A549 (cell line): ENCODE measurements around the gene DEFB124. TPM values are rescaled to one million over a fixed set of nuclear protein-coding genes. Genes with fewer than 3 reads are reported as not detected.
A peak's percentile ranks its signal among the peaks of the same experiment; 100 is the strongest.
"Not testable (repeated sequence)": the region's sequence is repeated elsewhere in the genome, so short reads cannot be mapped to it uniquely, and the experiment has no call there.

Experiments used
- ATAC-seq, 2 experiments: fragments of 200-7000 bp in 1 of 2; fragments of >200 bp in 1 of 2; cut with Nextera tagmentation in 1 of 2; cut with Tn5 transposase in 1 of 2; 3 replicates each; pipeline versions ENCODE4 v1.8.0 to v1.9.1; 2018 to 2020; ENCODE audit warnings: mild to moderate bottlenecking in 1 of 2, moderate library complexity in 1 of 2
- CTCF ChIA-PET: fragments of 300-600 bp; sonication (Branson Sonifier 250); formaldehyde crosslinking; extraction: SDS; loops from one replicate; lab custom pipeline; 2021; ENCODE audit warnings: antibody characterized with exemption, inconsistent platforms; lab: Yijun Ruan, JAX
- POLR2A ChIA-PET: fragments of 350-600 bp; formaldehyde crosslinking; extraction: SDS; loops from one replicate; lab custom pipeline; 2021; ENCODE audit warnings: antibody characterized with exemption, inconsistent platforms; lab: Yijun Ruan, JAX
- DNase-seq, 2 experiments: peaks; one replicate each; pipeline versions ENCODE4 v3.0.0 to v3.0.0-alpha.2; 2011 to 2016; ENCODE audit warnings: low read depth in 1 of 2, low spot score in 1 of 2
- FAIRE-seq: peaks from 2 replicates; lab custom pipeline; 2011; peaks lifted over from hg19 to GRCh38; lab: Jason Lieb, UNC
- H3K27ac ChIP-seq, 2 experiments: fragments of >200 bp; sonication (Bioruptor Twin); formaldehyde crosslinking; 3 replicates each; pipeline ENCODE4 v1.5.1; 2016 to 2017
- H3K4me1 ChIP-seq: fragments of >200 bp; sonication (Bioruptor Twin); formaldehyde crosslinking; 3 replicates; pipeline ENCODE4 v1.6.1; 2016
- H3K4me2 ChIP-seq: fragments of >200 bp; sonication (Bioruptor Twin); formaldehyde crosslinking; 3 replicates; pipeline ENCODE4 v1.6.1; 2016
- H3K4me3 ChIP-seq: fragments of >200 bp; sonication (Bioruptor Twin); formaldehyde crosslinking; 3 replicates; pipeline ENCODE4 v1.5.1; 2016
- H3K9me3 ChIP-seq: fragments of >200 bp; sonication (Bioruptor Twin); formaldehyde crosslinking; 3 replicates; pipeline ENCODE4 v1.6.1; 2016
- BCL3 ChIP-seq: fragments of >200 bp; sonication (Bioruptor Twin); formaldehyde crosslinking; IDR thresholded peaks from 3 replicates; pipeline ENCODE4 v1.6.1; 2016
- CBX2 ChIP-seq: fragments of 200-600 bp; sonication (generic); IDR thresholded peaks from 2 replicates; pipeline ENCODE4 v1.6.1; 2016; ENCODE audit warnings: low read depth, mild to moderate bottlenecking, borderline replicate concordance
- CEBPB ChIP-seq, 2 experiments: fragments of >200 bp in 1 of 2; sonication (Bioruptor Twin) in 1 of 2; formaldehyde crosslinking in 1 of 2; IDR thresholded peaks; 2 replicates each; pipeline ENCODE4 v1.6.1; 2012 to 2016
- E2F6 ChIP-seq: IDR thresholded peaks from 2 replicates; pipeline ENCODE4 v1.6.1; 2012; ENCODE audit warnings: low read depth, borderline replicate concordance
- EHMT2 ChIP-seq: fragments of 200-600 bp; sonication (generic); IDR thresholded peaks from 2 replicates; pipeline ENCODE4 v1.6.1; 2016; ENCODE audit warnings: antibody characterized with exemption, low read depth, mild to moderate bottlenecking, moderate library complexity
- ESRRA ChIP-seq: fragments of 150-350 bp; IDR thresholded peaks from 2 replicates; pipeline ENCODE4 v1.6.1; 2014; ENCODE audit warnings: mild to moderate bottlenecking, low read length, borderline replicate concordance
- HMGXB4 ChIP-seq: fragments of 250-450 bp; sonication (Bioruptor Pico); IDR thresholded peaks from 2 replicates; pipeline ENCODE4 v1.5.0; 2021; ENCODE audit warnings: mild to moderate bottlenecking, moderate library complexity, borderline replicate concordance
- HOXA7 ChIP-seq: fragments of 250-450 bp; sonication (Bioruptor Pico); IDR thresholded peaks from 2 replicates; pipeline ENCODE4 v1.5.0; 2020; ENCODE audit warnings: mild to moderate bottlenecking, moderate library complexity
- JUNB ChIP-seq: fragments of >200 bp; sonication (Bioruptor Twin); formaldehyde crosslinking; IDR thresholded peaks from 2 replicates; pipeline ENCODE4 v1.6.1; 2016
- KDM5A ChIP-seq: fragments of 200-600 bp; sonication (generic); IDR thresholded peaks from 2 replicates; pipeline ENCODE4 v1.6.1; 2016; ENCODE audit warnings: antibody characterized with exemption, mild to moderate bottlenecking
- NFE2L2 ChIP-seq: fragments of 150-350 bp; conservative IDR thresholded peaks from 2 replicates; pipeline ENCODE4 v1.6.1; 2014; ENCODE audit warnings: low read length
- NPAS2 ChIP-seq: fragments of 250-450 bp; sonication (Bioruptor Pico); IDR thresholded peaks from 2 replicates; pipeline ENCODE4 v1.8.0; 2022; ENCODE audit warnings: mild to moderate bottlenecking, moderate library complexity, borderline replicate concordance
- POLR2A ChIP-seq: IDR thresholded peaks from 2 replicates; pipeline ENCODE4 v1.6.1; 2012; ENCODE audit warnings: mild to moderate bottlenecking, low read length
- RAD21 ChIP-seq, 2 experiments: fragments of >200 bp in 1 of 2; sonication (Bioruptor Twin) in 1 of 2; formaldehyde crosslinking in 1 of 2; IDR thresholded peaks in 1 of 2; conservative IDR thresholded peaks in 1 of 2; 2 replicates in 1 of 2; 3 replicates in 1 of 2; pipeline ENCODE4 v1.6.1; 2012 to 2018; ENCODE audit warnings: inconsistent platforms in 1 of 2
- RARB ChIP-seq: fragments of 250-450 bp; sonication (Bioruptor Pico); IDR thresholded peaks from 2 replicates; pipeline ENCODE4 v1.8.0; 2021; ENCODE audit warnings: mild to moderate bottlenecking, moderate library complexity
- RNF2 ChIP-seq: fragments of 200-600 bp; sonication (generic); IDR thresholded peaks from 2 replicates; pipeline ENCODE4 v1.6.1; 2016; ENCODE audit warnings: low read depth, mild to moderate bottlenecking, antibody characterized with exemption, moderate library complexity, borderline replicate concordance
- SREBF2 ChIP-seq: fragments of 450-650 bp; IDR thresholded peaks from 2 replicates; pipeline ENCODE4 v1.6.1; 2014; ENCODE audit warnings: mild to moderate bottlenecking, moderate library complexity
- ZFP36 ChIP-seq: fragments of 450-650 bp; IDR thresholded peaks from 2 replicates; pipeline ENCODE4 v1.6.1; 2014; ENCODE audit warnings: borderline replicate concordance; ENCODE audit not compliant: partially characterized antibody
- ZSCAN20 ChIP-seq: fragments of 250-450 bp; sonication (Bioruptor Pico); IDR thresholded peaks from 2 replicates; pipeline ENCODE4 v1.8.0; 2022; ENCODE audit warnings: mild to moderate bottlenecking, moderate library complexity
- WGBS: methylation state at CpG from one replicate; pipeline ENCODE4 v1.1.6; 2017; ENCODE audit errors: missing lambda C conversion rate; 5-methylcytosine and 5-hydroxymethylcytosine counted together
- polyA plus RNA-seq, 4 experiments: library from polyadenylated mRNA; depleted of rRNA in 3 of 4; stranded (reverse); fragments of >200 nt; fragmentation: RNase III in 1 of 4; extraction: RNeasy Plus Mini Kit Qiagen cat#74134 plus additional on column Dnase treatment in 1 of 4; gene quantifications; 2 replicates in 3 of 4; 3 replicates in 1 of 4; pipeline ENCODE4 v1.2.3, GENCODE V29; 2011 to 2017

The DEFB124 gene
- polyA plus RNA-seq, 2 of the 4 experiments (the other 2 are of a cell fraction) = 0.18 TPM; not detected in 1

- 59% methylated on average over 7 of the region's 8 CpGs for WGBS
- ATAC-seq (peak; percentile 42 to 49; a peak in 5 of 6 replicates), DNase-seq (no peak), FAIRE-seq (no peak)
- Histone ChIP-seq H3K9me3 (no peaks in the 10 kb centered on the region), H3K27ac (peak overlapping the region in 1 of 2 experiments; percentile 5; a peak in 1 of 6 replicates), H3K4me1 (peaks cover 8% of the 10 kb centered on the region; the same call in 2 of the 3 replicates), H3K4me2 (no peak overlapping the region), H3K4me3 (no peak overlapping the region)
- ChIA-PET POLR2A (no interaction called here), CTCF (interaction anchor here (1.5 to 2.2 kb wide), 3 partner anchors 12 to 30 kb away, joined by 4 to 11 read pairs (median 10); no protein-coding TSS in a partner anchor)
- TF ChIP-seq EHMT2 (no peak), CEBPB (IDR thresholded peaks at IDR 0.05) (no peak), SREBF2 (no peak), NPAS2 (CRISPR knock-in tag) (no peak), NFE2L2 (no peak), RARB (CRISPR knock-in tag) (no peak), BCL3 (no peak), KDM5A (no peak), ZSCAN20 (CRISPR knock-in tag) (no peak), POLR2A (no peak), CBX2 (no peak)
Observed at GRCh38 chr20:31472395-31473330, 2.3 kb downstream of the DEFB124 start.

- FAIRE-seq, H3K9me3 ChIP-seq, ATAC-seq, H3K4me3 ChIP-seq, DNase-seq, H3K27ac ChIP-seq, CTCF ChIA-PET, H3K4me1 ChIP-seq, H3K4me2 ChIP-seq, POLR2A ChIA-PET: not testable (repeated sequence)
- WGBS = no CpG with 5 or more reads among the region's 33 CpGs
Observed at GRCh38 chr20:31470946-31471345, 4.0 kb downstream of the DEFB124 start.

- POLR2A ChIA-PET = no interaction called here
- no peaks in the 10 kb centered on the region for H3K4me1 ChIP-seq
- ATAC-seq (peak in 1 of 2 experiments; percentile 55; a peak in 2 of 6 replicates), FAIRE-seq (no peak), DNase-seq (no peak)
- WGBS = 46% methylated on average over 1 of the region's 1 CpG
- H3K4me3 ChIP-seq = no peak overlapping the region
- TF ChIP-seq HMGXB4 (CRISPR knock-in tag) (no peak), ESRRA (no peak), RAD21 (conservative IDR thresholded peaks at IDR 0.05 in 1 of 2, IDR thresholded peaks at IDR 0.05 in 1 of 2) (peak in 1 of 2 experiments; percentile 42; a peak in 3 of 5 replicates)
- H3K4me2 ChIP-seq = no peak overlapping the region
- no peak overlapping the region for H3K27ac ChIP-seq
- H3K9me3 ChIP-seq = no peaks in the 10 kb centered on the region
- CTCF ChIA-PET = interaction anchor here (0.6 to 2.0 kb wide), 5 partner anchors 14 to 157 kb away, joined by 3 to 14 read pairs (median 4); partner anchors contain the start of gene DEFB123
Observed at GRCh38 chr20:31454361-31454760, 20.6 kb downstream of the DEFB124 start.

GRCh38 chr20:31452575-31452974 lies 22.4 kb downstream of the DEFB124 start:
- no peak for FAIRE-seq
- ATAC-seq = no peak
- no peak for DNase-seq
- ChIA-PET CTCF (no interaction called here), POLR2A (no interaction called here)
- H3K4me1 ChIP-seq = no peaks in the 10 kb centered on the region
- no peak for TF ChIP-seq RARB (CRISPR knock-in tag)
- TF ChIP-seq KDM5A = no peak
- no peak for TF ChIP-seq JUNB
- TF ChIP-seq RAD21 (conservative IDR thresholded peaks at IDR 0.05 in 1 of 2, IDR thresholded peaks at IDR 0.05 in 1 of 2) = no peak
- TF ChIP-seq ZFP36 = no peak
- no peak for TF ChIP-seq HOXA7
- TF ChIP-seq RNF2 = no peak
- TF ChIP-seq E2F6 = no peak
- H3K4me2 ChIP-seq = no peak overlapping the region
- 32% methylated on average over 2 of the region's 2 CpGs for WGBS
- no peak overlapping the region for H3K27ac ChIP-seq
- no peaks in the 10 kb centered on the region for H3K9me3 ChIP-seq
- no peak overlapping the region for H3K4me3 ChIP-seq
